NCI-H2029 (cell line): ENCODE results near the gene CYP4V2.
"Not testable (repeated sequence)": the region's sequence is repeated elsewhere in the genome, so short reads cannot be mapped to it uniquely, and the experiment has no call there.

ENCODE experiments used
- DNase-seq: peaks from one replicate; lab custom pipeline; 2025; lab: John Stamatoyannopoulos, UW

CYP4V2 gene

GRCh38 chr4:186234367-186234766 lies 43.0 kb downstream of the CYP4V2 start:
- DNase-seq, result no peak

GRCh38 chr4:186236126-186236525 lies 44.8 kb downstream of the CYP4V2 start:
- no peak for DNase-seq

- DNase-seq, result no peak
These were observed 49.1 kb downstream of the CYP4V2 start for GRCh38 chr4:186240452-186240847.

GRCh38 chr4:186240848-186241491 lies 49.6 kb downstream of the CYP4V2 start:
- no peak for DNase-seq

GRCh38 chr4:186241616-186242015 lies 50.2 kb downstream of the CYP4V2 start:
- no peak for DNase-seq

- DNase-seq, result not testable (repeated sequence)
These were observed 50.7 kb downstream of the CYP4V2 start for GRCh38 chr4:186242031-186242430.

GRCh38 chr4:186243331-186243730 lies 52.0 kb downstream of the CYP4V2 start:
- DNase-seq, result no peak

- DNase-seq, result no peak
These were observed 53.5 kb downstream of the CYP4V2 start for GRCh38 chr4:186244835-186245234.

- DNase-seq, result not testable (repeated sequence)
These were observed 55.8 kb downstream of the CYP4V2 start for GRCh38 chr4:186247062-186247752.

GRCh38 chr4:186248643-186249042 lies 57.3 kb downstream of the CYP4V2 start:
- no peak for DNase-seq

GRCh38 chr4:186249785-186250754 lies 58.7 kb downstream of the CYP4V2 start:
- no peak for DNase-seq

GRCh38 chr4:186250760-186251159 lies 59.4 kb downstream of the CYP4V2 start:
- DNase-seq, result no peak

GRCh38 chr4:186255122-186255521 lies 63.8 kb downstream of the CYP4V2 start:
- no peak for DNase-seq

- DNase-seq, result no peak
These were observed 66.9 kb downstream of the CYP4V2 start for GRCh38 chr4:186258216-186258811.

GRCh38 chr4:186260117-186260503 lies 68.7 kb downstream of the CYP4V2 start:
- no peak for DNase-seq
